Chondrocyte (in vitro differentiated cells): Measurements from ENCODE around the gene FERMT1. TPM values are rescaled to one million over a fixed set of nuclear protein-coding genes. Genes with fewer than 3 reads are reported as not detected.

Experiments
- DNase-seq: peaks from one replicate; pipeline ENCODE4 v3.0.0; 2021; ENCODE audit warnings: mixed read lengths, low spot score
- H3K27ac Mint-ChIP-seq: one replicate; pipeline ENCODE4 v1.8.0; 2021; ENCODE audit warnings: mild to moderate bottlenecking, moderate library complexity, mixed read lengths; ENCODE audit not compliant: unreplicated experiment
- H3K27me3 Mint-ChIP-seq: 2 replicates; pipeline ENCODE4 v1.8.0; 2021; ENCODE audit warnings: low read depth, mixed read lengths
- H3K36me3 Mint-ChIP-seq: 2 replicates; pipeline ENCODE4 v1.8.0; 2021; ENCODE audit warnings: low read depth, mixed read lengths
- H3K4me1 Mint-ChIP-seq: 2 replicates; pipeline ENCODE4 v1.8.0; 2021; ENCODE audit warnings: low read depth, mild to moderate bottlenecking, mixed read lengths
- H3K4me3 Mint-ChIP-seq: one replicate; pipeline ENCODE4 v1.8.0; 2021; ENCODE audit warnings: mild to moderate bottlenecking, moderate library complexity, mixed read lengths; ENCODE audit not compliant: unreplicated experiment
- H3K9me3 Mint-ChIP-seq: 2 replicates; pipeline ENCODE4 v1.8.0; 2021; ENCODE audit warnings: low read depth, mixed read lengths
- CTCF ChIP-seq: fragments of 200-600 bp; sonication (generic); IDR thresholded peaks from 2 replicates; pipeline ENCODE4 v1.5.0; 2021; ENCODE audit warnings: antibody characterized with exemption, mild to moderate bottlenecking, moderate library complexity
- total RNA-seq: library from RNA; stranded (reverse); gene quantifications from 3 replicates; pipeline ENCODE4 v1.2.1, GENCODE V29; 2021

The FERMT1 gene
- total RNA-seq, 1 donor from 2014 or later = 0.52 TPM

- H3K9me3 Mint-ChIP-seq = peaks cover 15% of the 10 kb centered on the region
- H3K27ac Mint-ChIP-seq = no peak overlapping the region
- peaks cover 23% of the 10 kb centered on the region for H3K4me1 Mint-ChIP-seq
- H3K4me3 Mint-ChIP-seq = no peak overlapping the region
- peaks cover 3% of the 10 kb centered on the region for H3K36me3 Mint-ChIP-seq
- TF ChIP-seq CTCF = no peak
- H3K27me3 Mint-ChIP-seq = peaks cover 16% of the 10 kb centered on the region
- no peak for DNase-seq
Observed at GRCh38 chr20:6160736-6161135, 37.9 kb upstream of the FERMT1 start.

GRCh38 chr20:6157345-6157744, 34.5 kb upstream of the FERMT1 start:
- no peak for DNase-seq
- no peak overlapping the region for H3K4me3 Mint-ChIP-seq
- no peak overlapping the region for H3K27ac Mint-ChIP-seq
- peak; percentile 26 for TF ChIP-seq CTCF
- H3K4me1 Mint-ChIP-seq = peaks cover 11% of the 10 kb centered on the region
- peaks cover 5% of the 10 kb centered on the region for H3K36me3 Mint-ChIP-seq
- peaks cover 35% of the 10 kb centered on the region for H3K27me3 Mint-ChIP-seq
- peaks cover 28% of the 10 kb centered on the region for H3K9me3 Mint-ChIP-seq

GRCh38 chr20:6152777-6153176, 29.9 kb upstream of the FERMT1 start:
- TF ChIP-seq CTCF = no peak
- Mint-ChIP-seq H3K4me3 (no peak overlapping the region), H3K27ac (no peak overlapping the region), H3K27me3 (peaks cover 33% of the 10 kb centered on the region), H3K9me3 (peaks cover 38% of the 10 kb centered on the region), H3K4me1 (no peaks in the 10 kb centered on the region), H3K36me3 (peaks cover 3% of the 10 kb centered on the region)
- DNase-seq = no peak

- TF ChIP-seq CTCF = no peak
- H3K27me3 Mint-ChIP-seq = peaks cover 14% of the 10 kb centered on the region
- no peak for DNase-seq
- H3K9me3 Mint-ChIP-seq = peaks cover 24% of the 10 kb centered on the region
- no peaks in the 10 kb centered on the region for H3K4me1 Mint-ChIP-seq
- no peak overlapping the region for H3K4me3 Mint-ChIP-seq
- H3K27ac Mint-ChIP-seq = no peak overlapping the region
- H3K36me3 Mint-ChIP-seq = peaks cover 4% of the 10 kb centered on the region
Observed at GRCh38 chr20:6148073-6148472, 25.2 kb upstream of the FERMT1 start.

- no peak for DNase-seq
- peaks cover 29% of the 10 kb centered on the region for H3K27me3 Mint-ChIP-seq
- peak; percentile 91 for TF ChIP-seq CTCF
- H3K4me3 Mint-ChIP-seq = no peak overlapping the region
- H3K9me3 Mint-ChIP-seq = peaks cover 14% of the 10 kb centered on the region
- peaks cover 4% of the 10 kb centered on the region for H3K36me3 Mint-ChIP-seq
- H3K4me1 Mint-ChIP-seq = no peaks in the 10 kb centered on the region
- no peak overlapping the region for H3K27ac Mint-ChIP-seq
Observed at GRCh38 chr20:6142348-6142993, 19.6 kb upstream of the FERMT1 start.
